AG09319 (cell line): Measurements from ENCODE around the gene PLA2G2D.

Experiments
- DNase-seq: peaks from one replicate; pipeline ENCODE4 v3.0.0-alpha.2; 2010; ENCODE audit warnings: low read depth; ENCODE audit errors: extremely low read depth
- CTCF ChIP-seq: IDR thresholded peaks from 2 replicates; pipeline ENCODE4 v1.5.1; 2011; ENCODE audit warnings: low read depth, mild to moderate bottlenecking, inconsistent platforms, low read length, moderate library complexity

PLA2G2D gene

GRCh38 chr1:20090641-20091040 lies 28.7 kb downstream of the PLA2G2D start:
- TF ChIP-seq CTCF, result no peak
- no peak for DNase-seq

GRCh38 chr1:20090119-20090518 lies 29.2 kb downstream of the PLA2G2D start:
- no peak for TF ChIP-seq CTCF

GRCh38 chr1:20089328-20090077 lies 29.8 kb downstream of the PLA2G2D start:
- no peak for DNase-seq
- no peak for TF ChIP-seq CTCF

More at GRCh38 chr1:20090119-20090518, 29.2 kb downstream of the PLA2G2D start:
- no peak for DNase-seq

DNA sequence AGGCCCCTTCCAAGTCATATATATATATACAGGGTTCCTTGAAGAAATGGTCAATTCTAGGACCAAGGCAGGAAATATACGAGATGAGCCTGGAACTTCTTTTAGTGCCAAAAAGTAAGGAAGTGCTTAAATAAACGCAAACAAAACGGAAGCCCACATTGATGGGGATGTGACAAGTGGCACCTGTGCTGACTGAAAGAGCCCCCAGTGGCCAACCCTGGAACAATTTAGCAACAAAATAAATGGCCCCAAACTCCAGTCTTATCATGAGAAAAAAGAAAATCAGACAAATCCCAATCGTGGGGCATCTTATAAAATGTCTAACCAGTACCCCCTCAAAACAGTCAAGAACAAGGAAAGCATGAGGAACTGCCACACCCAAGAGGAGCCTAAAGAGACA lies 31.7 kb downstream of the PLA2G2D start:
- no peak for DNase-seq
- no peak for TF ChIP-seq CTCF

DNA sequence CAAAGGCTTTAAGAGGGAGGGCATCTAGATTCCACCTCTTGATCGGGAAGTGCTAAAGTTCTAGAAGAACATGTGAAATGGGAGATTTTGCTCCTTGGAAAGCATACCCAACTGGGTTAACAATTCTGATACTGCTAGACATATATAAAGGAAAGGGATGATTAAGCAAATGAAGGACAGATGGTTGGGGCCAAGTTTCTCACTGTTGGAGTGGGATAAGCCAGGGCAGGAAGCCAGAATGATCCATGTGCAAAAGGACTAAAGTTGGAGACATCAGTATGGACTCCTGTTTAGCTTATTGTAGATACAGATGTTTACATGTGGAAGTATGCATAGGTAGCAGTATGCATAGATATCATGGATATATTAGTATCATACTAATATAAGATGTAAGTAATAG lies 32.5 kb downstream of the PLA2G2D start:
- no peak for TF ChIP-seq CTCF
- DNase-seq, result no peak

DNA sequence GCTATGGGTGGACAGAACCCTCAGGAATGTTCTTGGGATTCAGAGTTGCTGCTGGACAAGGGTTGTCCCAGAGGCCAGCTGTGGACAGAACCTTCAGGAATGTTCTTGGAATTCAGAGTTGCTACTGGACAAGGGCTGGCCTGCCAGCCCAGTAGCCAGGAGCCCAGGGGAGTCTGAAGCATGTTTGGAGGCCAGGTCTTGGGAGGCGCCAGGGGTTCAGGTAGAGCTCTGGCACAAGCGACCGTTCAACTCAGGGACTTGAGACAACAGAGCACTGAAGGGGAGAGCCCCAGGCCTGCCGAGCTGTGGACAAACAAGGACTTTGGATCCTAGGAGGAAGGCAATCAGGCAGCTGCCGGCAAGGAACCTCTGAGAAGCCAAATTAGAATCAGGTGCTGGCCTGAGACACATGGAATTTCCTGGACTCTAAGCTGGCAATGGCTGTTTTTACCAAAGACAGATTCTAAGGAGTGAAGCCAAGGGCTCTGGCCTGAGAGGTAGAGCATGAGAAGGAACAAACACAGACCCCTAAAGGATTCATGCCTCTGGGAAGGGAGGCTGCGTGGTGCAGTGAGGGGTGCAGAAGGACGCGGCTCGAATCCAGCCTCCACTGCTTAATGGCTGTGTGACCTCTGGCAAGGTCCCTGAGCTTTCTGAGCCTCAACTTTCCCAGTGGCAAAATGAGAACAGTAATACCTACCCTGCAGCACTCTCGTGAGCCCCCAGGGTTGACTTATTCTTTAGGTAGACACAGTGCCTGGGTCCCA lies 36.0 kb downstream of the PLA2G2D start:
- no peak for DNase-seq
- TF ChIP-seq CTCF, result no peak

DNA sequence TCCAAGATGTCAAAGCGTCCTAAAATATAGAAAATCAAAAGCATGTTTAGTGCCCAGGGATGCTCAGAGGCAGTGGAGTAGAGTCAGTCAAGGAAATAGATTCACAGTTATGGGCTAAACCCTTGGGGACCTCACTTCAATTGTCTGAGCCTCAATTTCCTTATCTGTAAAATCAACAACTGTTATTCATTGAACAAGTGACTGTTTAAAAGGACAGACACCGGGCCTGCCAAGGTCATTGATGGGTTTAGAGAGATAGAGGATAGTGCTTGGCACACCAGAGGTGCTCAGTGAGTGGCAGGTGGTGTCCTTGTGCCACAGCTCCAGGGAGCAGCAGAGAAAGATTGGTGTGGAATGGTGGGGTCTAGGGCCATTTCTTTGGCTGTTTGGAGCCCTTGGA lies 36.6 kb downstream of the PLA2G2D start:
- no peak for TF ChIP-seq CTCF
- DNase-seq, result no peak
